Hematopoietic multipotent progenitor cell treated with erythropoietin and hydrocortisone succinate and interleukin-3 and kit ligand, for 15 days (in vitro differentiated cells): ENCODE measurements around the gene LRP6.
"Not testable (repeated sequence)": the region's sequence is repeated elsewhere in the genome, so short reads cannot be mapped to it uniquely, and the experiment has no call there.

ENCODE experiments used
- DNase-seq: peaks from one replicate; pipeline ENCODE4 v3.0.0-alpha.2; 2015; ENCODE audit warnings: low spot score

LRP6 gene

GRCh38 chr12:12180575-12180974 lies 86.3 kb downstream of the LRP6 start:
- no peak for DNase-seq

GRCh38 chr12:12180136-12180535 lies 86.7 kb downstream of the LRP6 start:
- DNase-seq: no peak

GRCh38 chr12:12178559-12178958 lies 88.3 kb downstream of the LRP6 start:
- DNase-seq: no peak

GRCh38 chr12:12176402-12176801 lies 90.4 kb downstream of the LRP6 start:
- no peak for DNase-seq

- DNase-seq: no peak
These were observed 94.8 kb downstream of the LRP6 start for GRCh38 chr12:12171991-12172511.

- no peak for DNase-seq
These were observed 99.0 kb downstream of the LRP6 start for GRCh38 chr12:12167847-12168246.

- DNase-seq: no peak
These were observed 100.1 kb downstream of the LRP6 start for GRCh38 chr12:12166751-12167150.

GRCh38 chr12:12159988-12160387 lies 106.9 kb downstream of the LRP6 start:
- no peak for DNase-seq

- no peak for DNase-seq
These were observed 108.0 kb downstream of the LRP6 start for GRCh38 chr12:12158858-12159257.

- no peak for DNase-seq
These were observed 109.4 kb downstream of the LRP6 start for GRCh38 chr12:12157424-12157823.

- DNase-seq: no peak
These were observed 110.0 kb downstream of the LRP6 start for GRCh38 chr12:12156828-12157227.

GRCh38 chr12:12156116-12156515 lies 110.7 kb downstream of the LRP6 start:
- DNase-seq: no peak

- DNase-seq: no peak
These were observed 113.2 kb downstream of the LRP6 start for GRCh38 chr12:12153596-12153995.

- DNase-seq: no peak
These were observed 119.7 kb downstream of the LRP6 start for GRCh38 chr12:12147111-12147510.

- not testable (repeated sequence) for DNase-seq
These were observed 122.3 kb downstream of the LRP6 start for GRCh38 chr12:12144531-12144930.

- no peak for DNase-seq
These were observed 125.8 kb downstream of the LRP6 start for GRCh38 chr12:12141000-12141399.

- DNase-seq: no peak
These were observed 128.4 kb downstream of the LRP6 start for GRCh38 chr12:12138203-12139154.

- DNase-seq: no peak
These were observed 133.1 kb downstream of the LRP6 start for GRCh38 chr12:12133785-12134184.

GRCh38 chr12:12133259-12133658 lies 133.6 kb downstream of the LRP6 start:
- no peak for DNase-seq

GRCh38 chr12:12128670-12129069 lies 138.2 kb downstream of the LRP6 start:
- DNase-seq: no peak

GRCh38 chr12:12127304-12127703 lies 139.5 kb downstream of the LRP6 start:
- DNase-seq: no peak

GRCh38 chr12:12126551-12126950 lies 140.3 kb downstream of the LRP6 start:
- DNase-seq: no peak

GRCh38 chr12:12123036-12123604 lies 143.7 kb downstream of the LRP6 start:
- DNase-seq: no peak
